OCI-LY1 (cell line): Measurements from ENCODE around the gene MUC2.

Experiments used
- H2AFZ ChIP-seq: fragments of 200-600 bp; sonication (generic), shearing (Covaris generic); 2 replicates; pipeline ENCODE4 v1.6.0; 2014; ENCODE audit warnings: antibody characterized with exemption, mild to moderate bottlenecking, low read length
- H3F3A ChIP-seq: fragments of 200-600 bp; sonication (generic), shearing (Covaris generic); 2 replicates; pipeline ENCODE4 v1.6.0; 2014; ENCODE audit warnings: mild to moderate bottlenecking, antibody characterized with exemption, low read length, moderate library complexity; ENCODE audit not compliant: insufficient read depth
- H3K27ac ChIP-seq: fragments of 200-600 bp; sonication (generic); 2 replicates; pipeline ENCODE4 v1.5.1; 2014; ENCODE audit warnings: low read length, mixed run types, mild to moderate bottlenecking, low read depth; ENCODE audit not compliant: poor library complexity, severe bottlenecking
- H3K27me3 ChIP-seq: fragments of 200-600 bp; sonication (generic); 2 replicates; pipeline ENCODE4 v1.6.0; 2014; ENCODE audit warnings: antibody characterized with exemption, mild to moderate bottlenecking, low read length, moderate library complexity; ENCODE audit not compliant: insufficient read depth
- H3K36me3 ChIP-seq: fragments of 200-600 bp; sonication (generic); 2 replicates; pipeline ENCODE4 v1.6.1; 2014; ENCODE audit warnings: mild to moderate bottlenecking, antibody characterized with exemption, low read length, moderate library complexity, mixed read lengths; ENCODE audit not compliant: insufficient read depth
- H3K4me1 ChIP-seq: fragments of 200-600 bp; sonication (generic); 2 replicates; pipeline ENCODE4 v1.5.1; 2014; ENCODE audit warnings: mild to moderate bottlenecking, low read length, moderate library complexity; ENCODE audit not compliant: insufficient read depth, severe bottlenecking
- H3K4me2 ChIP-seq: fragments of 200-600 bp; sonication (generic), shearing (Covaris generic); 2 replicates; pipeline ENCODE4 v1.6.1; 2014; ENCODE audit warnings: low read length
- H3K4me3 ChIP-seq: fragments of 200-600 bp; sonication (generic); 2 replicates; pipeline ENCODE4 v1.5.1; 2014; ENCODE audit warnings: low read length, low read depth, mild to moderate bottlenecking, mixed read lengths; ENCODE audit not compliant: poor library complexity, severe bottlenecking
- H3K79me2 ChIP-seq: fragments of 200-600 bp; shearing (Covaris generic); 2 replicates; pipeline ENCODE4 v1.6.1; 2016; ENCODE audit warnings: mixed run types, low read length, mixed read lengths; ENCODE audit not compliant: insufficient read depth
- H3K9ac ChIP-seq: fragments of 200-600 bp; sonication (generic), shearing (Covaris generic); 2 replicates; pipeline ENCODE4 v1.6.1; 2014; ENCODE audit warnings: mild to moderate bottlenecking, low read length, mixed read lengths
- H3K9me2 ChIP-seq: fragments of 200-600 bp; sonication (generic), shearing (Covaris generic); 2 replicates; pipeline ENCODE4 v1.6.1; 2014; ENCODE audit warnings: low read depth, mild to moderate bottlenecking, low read length, mixed read lengths
- H3K9me3 ChIP-seq: fragments of 200-600 bp; shearing (Covaris generic); 2 replicates; pipeline ENCODE4 v1.6.1; 2014; ENCODE audit warnings: low read length, mixed read lengths
- H4K20me1 ChIP-seq: fragments of 200-600 bp; sonication (generic), shearing (Covaris generic); 2 replicates; pipeline ENCODE4 v1.6.0; 2016; ENCODE audit warnings: mild to moderate bottlenecking, low read length; ENCODE audit not compliant: insufficient read depth
- CTCF ChIP-seq: fragments of 200-600 bp; sonication (generic), shearing (Covaris generic); IDR thresholded peaks from 2 replicates; pipeline ENCODE4 v1.5.1; 2017; ENCODE audit warnings: mild to moderate bottlenecking, antibody characterized with exemption, low read length, moderate library complexity, mixed read lengths
- EZH2 ChIP-seq: fragments of 200-600 bp; sonication (generic), shearing (Covaris generic); IDR thresholded peaks from 2 replicates; pipeline ENCODE4 v1.8.0; 2017; ENCODE audit warnings: borderline replicate concordance, mixed run types, mild to moderate bottlenecking, antibody characterized with exemption, low read length, moderate library complexity, mixed read lengths

The MUC2 gene

GRCh38 chr11:1109918-1110705, 35.4 kb downstream of the MUC2 start:
- Histone ChIP-seq H3K9me2 (no peaks in the 10 kb centered on the region), H3K4me2 (no peak overlapping the region), H3K4me3 (no peak overlapping the region), H2AFZ (no peak overlapping the region), H3K9me3 (no peaks in the 10 kb centered on the region), H4K20me1 (no peaks in the 10 kb centered on the region), H3K27ac (no peak overlapping the region), H3F3A (no peaks in the 10 kb centered on the region), H3K36me3 (no peaks in the 10 kb centered on the region), H3K27me3 (no peaks in the 10 kb centered on the region), H3K4me1 (no peaks in the 10 kb centered on the region), H3K9ac (no peak overlapping the region), H3K79me2 (no peaks in the 10 kb centered on the region)
- no peak for TF ChIP-seq CTCF
- no peak for TF ChIP-seq EZH2

- H3K9me2 ChIP-seq: no peaks in the 10 kb centered on the region
- no peak overlapping the region for H3K27ac ChIP-seq
- no peak overlapping the region for H2AFZ ChIP-seq
- H3F3A ChIP-seq: no peaks in the 10 kb centered on the region
- H3K9ac ChIP-seq: no peak overlapping the region
- no peaks in the 10 kb centered on the region for H3K79me2 ChIP-seq
- no peaks in the 10 kb centered on the region for H4K20me1 ChIP-seq
- H3K4me3 ChIP-seq: no peak overlapping the region
- H3K27me3 ChIP-seq: 0 out of 2 replicates have a peak, but pooled peaks cover 4% of the 10 kb centered on the region
- H3K4me2 ChIP-seq: no peak overlapping the region
- no peaks in the 10 kb centered on the region for H3K36me3 ChIP-seq
- H3K9me3 ChIP-seq: no peaks in the 10 kb centered on the region
- H3K4me1 ChIP-seq: no peaks in the 10 kb centered on the region
- TF ChIP-seq CTCF (no peak), EZH2 (no peak)
Measured at GRCh38 chr11:1111545-1112212, 37.0 kb downstream of the MUC2 start.

- no peaks in the 10 kb centered on the region for H3F3A ChIP-seq
- H3K4me3 ChIP-seq: no peak overlapping the region
- no peaks in the 10 kb centered on the region for H3K9me3 ChIP-seq
- H2AFZ ChIP-seq: no peak overlapping the region
- H3K79me2 ChIP-seq: no peaks in the 10 kb centered on the region
- no peak overlapping the region for H3K9ac ChIP-seq
- H4K20me1 ChIP-seq: no peaks in the 10 kb centered on the region
- H3K4me2 ChIP-seq: no peak overlapping the region
- no peaks in the 10 kb centered on the region for H3K9me2 ChIP-seq
- no peak overlapping the region for H3K27ac ChIP-seq
- 0 out of 2 replicates have a peak, but pooled peaks cover 5% of the 10 kb centered on the region for H3K27me3 ChIP-seq
- no peaks in the 10 kb centered on the region for H3K36me3 ChIP-seq
- TF ChIP-seq EZH2: no peak
- TF ChIP-seq CTCF: no peak
- H3K4me1 ChIP-seq: no peaks in the 10 kb centered on the region
Measured at GRCh38 chr11:1112351-1113191, 37.9 kb downstream of the MUC2 start.
